Measurements from ENCODE around the gene KCNB1.
A peak's percentile ranks its signal among the peaks of the same experiment; 100 is the strongest.

The KCNB1 gene

DNA sequence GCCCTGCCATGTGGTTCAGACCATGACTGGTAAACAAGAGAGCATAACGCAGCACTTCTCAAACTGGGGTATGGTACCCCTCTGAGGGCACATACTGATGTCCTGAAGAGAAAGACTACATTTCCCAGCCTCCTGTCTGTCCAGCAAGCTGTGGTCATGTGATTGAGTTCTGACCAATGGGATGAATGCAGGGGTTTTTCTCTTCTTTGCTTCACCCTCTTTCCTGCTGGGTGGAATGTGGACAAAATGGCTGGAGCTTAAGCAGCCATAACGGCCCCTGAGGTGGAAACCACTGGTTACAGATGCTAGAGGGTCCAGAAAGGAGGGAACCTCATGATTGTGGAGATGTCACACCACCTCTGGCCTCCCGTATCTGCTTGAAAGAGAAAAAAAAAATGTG, 19.4 kb upstream of the KCNB1 start:
- DNase-seq (ENCODE audit: low read depth, low spot score) = peak; percentile 69

DNA sequence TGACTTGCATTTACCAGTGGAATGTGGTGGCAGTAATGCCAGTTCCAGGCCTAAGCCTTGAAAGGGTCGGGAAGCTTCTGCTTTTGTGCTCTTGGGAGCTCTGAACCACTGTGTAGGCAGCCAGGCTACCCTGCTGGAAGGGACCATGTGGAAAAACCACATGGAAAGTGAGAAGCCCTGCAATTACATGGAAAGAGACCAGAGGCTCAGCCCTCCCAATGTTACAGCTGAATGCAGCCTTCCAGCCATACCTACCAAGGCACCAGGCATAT, 14.9 kb upstream of the KCNB1 start:
- DNase-seq (ENCODE audit: low read depth, low spot score) = no peak

DNA sequence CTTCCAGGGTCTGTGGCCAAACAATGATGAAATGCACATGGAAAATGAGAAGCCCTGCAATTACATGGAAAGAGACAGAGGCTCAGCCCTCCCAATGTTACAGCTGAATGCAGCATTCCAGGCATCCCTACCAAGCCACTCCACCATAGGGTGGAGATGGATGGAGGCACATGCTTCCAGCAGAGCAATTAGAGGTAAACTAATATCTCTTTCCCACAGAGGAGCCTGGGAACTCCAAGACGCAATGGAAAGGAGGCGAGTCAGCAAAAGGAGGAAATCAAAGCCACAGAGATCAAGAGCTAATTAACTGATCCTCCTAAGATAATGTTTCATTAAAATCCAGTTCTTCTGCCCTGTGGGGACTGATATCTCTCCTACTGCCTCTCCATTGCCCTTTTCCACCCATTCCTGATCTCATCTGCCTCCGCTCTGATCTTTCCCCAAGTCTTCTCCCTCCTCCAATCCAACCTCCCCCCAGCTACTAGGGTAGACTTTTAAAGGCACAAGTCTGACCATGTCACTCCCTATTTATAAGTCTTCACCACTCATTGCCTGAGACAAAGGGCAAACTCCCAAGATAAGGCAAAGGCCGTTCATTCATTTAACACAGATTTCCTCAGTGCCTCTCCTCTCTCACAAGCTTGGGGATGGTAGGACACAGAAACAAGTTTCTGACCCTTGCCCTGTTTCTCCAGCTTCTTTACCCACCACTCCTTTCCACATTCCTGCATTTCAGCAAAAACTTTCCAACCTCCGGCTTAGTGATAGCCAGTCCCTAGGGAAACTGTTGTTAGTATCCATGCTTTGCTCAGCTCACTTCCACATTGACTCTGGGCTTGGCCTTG, 14.3 kb upstream of the KCNB1 start:
- DNase-seq (ENCODE audit: low read depth, low spot score) = no peak

DNA sequence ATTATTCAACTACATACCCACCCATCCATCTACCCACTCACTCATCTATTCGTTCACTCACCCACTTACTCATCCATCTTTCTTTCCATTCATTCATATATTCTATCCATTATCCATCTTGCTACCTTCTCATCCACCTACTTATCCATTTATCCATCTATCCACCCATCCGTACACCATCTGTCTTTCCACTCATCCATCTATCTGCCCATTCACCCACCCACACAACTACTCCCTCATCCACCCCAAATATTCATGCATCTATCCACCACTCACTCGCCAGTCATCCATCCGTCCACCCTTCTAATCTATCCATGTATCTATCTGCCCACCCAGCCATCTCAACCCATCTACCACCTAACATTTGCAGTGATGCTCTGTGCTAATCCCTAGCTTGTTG, 13.6 kb upstream of the KCNB1 start:
- DNase-seq (ENCODE audit: low read depth, low spot score) = no peak

DNA sequence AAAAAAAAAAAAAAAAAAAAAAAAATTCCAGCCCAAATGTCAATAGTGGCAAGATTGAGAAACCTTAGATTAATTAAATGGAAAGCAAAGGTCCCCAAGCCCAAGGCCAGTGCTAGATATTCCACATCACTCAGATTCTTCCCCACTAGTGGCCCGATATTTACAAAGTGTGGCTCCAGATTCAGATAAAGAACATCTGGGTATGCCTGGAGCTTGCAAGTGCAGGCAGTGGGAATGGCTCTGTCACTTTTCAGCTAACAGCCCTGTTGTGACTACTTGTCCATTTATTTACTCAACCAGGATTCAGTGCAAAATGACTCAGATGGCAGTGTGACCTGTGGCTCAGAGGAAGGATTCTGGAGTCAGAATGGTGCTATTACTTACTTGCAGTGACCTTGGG, 8.2 kb upstream of the KCNB1 start:
- DNase-seq (ENCODE audit: low read depth, low spot score) = no peak

DNA sequence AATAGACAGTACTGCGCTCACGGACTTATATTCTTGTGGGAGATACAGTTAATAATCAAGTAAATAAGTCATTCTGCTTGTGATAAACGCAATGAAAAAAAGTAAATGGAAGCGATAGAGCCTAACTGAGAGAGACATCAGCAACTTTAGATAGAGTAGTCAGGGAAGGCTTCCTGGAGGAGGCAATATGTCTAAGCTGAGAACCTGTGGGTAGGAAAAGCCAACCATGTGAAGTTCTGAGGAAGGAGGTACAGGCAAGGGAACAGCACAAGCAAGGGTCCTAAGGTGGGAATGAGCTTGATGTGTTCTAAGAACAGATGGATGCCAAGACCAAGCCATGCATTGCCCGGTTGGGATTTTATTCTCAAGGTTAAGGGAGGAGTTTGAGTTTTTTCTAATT, 7.2 kb upstream of the KCNB1 start:
- no peak for DNase-seq (ENCODE audit: low read depth, low spot score)

DNA sequence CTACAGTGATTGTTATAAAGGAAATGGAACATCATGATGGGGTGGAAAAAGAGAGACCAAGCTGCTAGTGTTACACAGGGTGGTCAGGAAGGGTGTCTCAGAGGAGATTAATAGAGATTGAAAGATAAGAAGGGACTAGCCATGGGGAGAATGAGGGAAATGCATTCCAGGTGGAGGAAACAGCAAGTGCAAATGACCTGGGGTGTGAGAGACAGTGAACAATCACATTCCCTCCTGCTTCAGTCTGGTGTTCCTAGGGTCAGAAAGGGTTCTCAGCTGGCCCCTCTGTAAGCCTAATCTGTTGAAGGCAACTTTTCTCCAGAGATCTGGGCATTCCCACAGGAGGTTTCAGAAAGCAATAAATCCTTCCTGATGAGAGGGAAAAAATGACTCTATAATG, 3.6 kb upstream of the KCNB1 start:
- DNase-seq (ENCODE audit: low read depth, low spot score) = no peak

DNA sequence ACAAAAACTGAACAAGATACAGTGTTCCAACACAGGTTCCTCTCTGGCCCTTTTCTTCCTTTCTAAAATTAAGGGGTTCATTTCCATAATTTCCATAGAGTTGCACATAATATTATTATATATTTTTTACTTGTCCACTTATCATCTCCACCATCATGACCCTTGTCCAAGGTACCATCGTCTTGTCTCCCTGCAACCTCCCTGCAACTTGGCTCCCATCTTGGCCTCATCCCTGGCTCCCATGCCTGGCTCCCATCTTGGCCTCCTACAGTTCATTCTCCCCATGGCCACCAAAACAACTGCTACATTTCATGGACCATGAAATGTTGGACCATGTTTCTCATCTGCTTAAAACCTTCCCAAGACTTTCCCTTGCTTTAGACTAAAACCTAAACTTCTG, 3.1 kb upstream of the KCNB1 start:
- DNase-seq (ENCODE audit: low read depth, low spot score) = no peak

DNA sequence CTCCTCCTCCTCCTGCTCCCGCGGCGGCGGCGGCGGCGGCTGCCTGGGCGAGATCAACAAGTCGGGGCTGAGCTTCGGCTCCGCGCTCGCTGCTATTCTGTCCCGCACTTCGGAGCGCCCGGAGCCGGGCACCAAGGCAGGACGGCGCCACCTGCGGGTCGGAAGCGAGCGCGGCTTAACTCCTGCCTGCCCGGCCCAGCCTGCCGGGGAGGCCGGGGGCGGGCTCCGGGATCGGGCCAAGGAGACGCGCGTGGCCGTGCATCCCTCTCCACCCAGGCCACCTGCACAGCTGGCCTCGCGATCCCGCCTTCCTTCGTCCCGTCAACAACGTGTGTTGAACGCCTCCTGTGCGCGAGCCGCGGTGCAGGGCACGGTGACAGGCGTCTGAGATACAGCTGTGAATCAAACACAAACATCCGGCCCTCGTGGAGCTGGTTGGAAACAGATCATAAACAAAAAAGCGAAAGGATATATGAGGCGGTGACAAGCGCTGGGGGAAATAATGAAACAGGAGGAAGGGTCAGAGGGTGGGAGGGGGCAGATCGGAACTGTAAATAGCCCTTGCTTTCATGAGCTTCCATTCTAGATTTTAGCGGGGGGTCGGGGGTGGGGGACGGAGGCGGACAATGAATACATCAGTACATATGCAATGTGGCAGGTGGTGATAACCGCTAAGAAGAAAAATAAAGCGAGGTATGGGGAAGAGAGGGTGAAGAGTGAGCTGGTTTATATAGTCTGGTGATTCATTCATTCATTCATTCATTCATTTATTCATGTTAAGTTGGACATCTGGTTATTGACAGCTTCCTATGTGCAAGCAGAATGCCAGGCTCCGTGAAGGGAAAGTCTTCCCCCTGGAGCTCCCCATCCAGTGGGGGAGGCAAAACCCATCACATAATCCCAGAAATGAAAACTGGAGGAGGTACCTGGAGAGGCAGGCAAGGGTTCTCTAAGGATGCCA, 2.0 kb upstream of the KCNB1 start:
- DNase-seq (ENCODE audit: low read depth, low spot score) = peak; percentile 90

DNA sequence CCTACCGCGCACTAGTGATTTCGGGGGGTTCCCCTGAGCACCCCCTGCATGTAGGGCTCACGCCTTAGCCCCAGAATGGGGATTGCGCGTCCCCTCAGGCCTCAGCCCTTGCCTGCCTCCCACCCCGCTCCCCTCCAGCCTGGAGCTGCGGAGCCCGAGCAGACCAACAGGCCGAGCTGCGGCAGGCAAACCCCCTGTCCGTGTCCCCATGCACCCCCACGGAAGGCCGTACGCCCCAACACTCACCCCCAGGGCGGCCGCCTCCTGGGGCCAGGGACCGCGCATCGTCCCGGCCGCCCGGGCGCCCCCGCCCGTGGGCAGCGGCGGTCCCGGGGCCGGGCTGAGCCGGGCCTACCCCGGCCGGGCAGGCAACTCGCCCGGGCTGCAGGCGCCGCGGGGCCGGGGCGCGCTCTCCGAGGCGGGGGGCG, 1.2 kb upstream of the KCNB1 start:
- peak; percentile 21 for DNase-seq (ENCODE audit: low read depth, low spot score)

DNA sequence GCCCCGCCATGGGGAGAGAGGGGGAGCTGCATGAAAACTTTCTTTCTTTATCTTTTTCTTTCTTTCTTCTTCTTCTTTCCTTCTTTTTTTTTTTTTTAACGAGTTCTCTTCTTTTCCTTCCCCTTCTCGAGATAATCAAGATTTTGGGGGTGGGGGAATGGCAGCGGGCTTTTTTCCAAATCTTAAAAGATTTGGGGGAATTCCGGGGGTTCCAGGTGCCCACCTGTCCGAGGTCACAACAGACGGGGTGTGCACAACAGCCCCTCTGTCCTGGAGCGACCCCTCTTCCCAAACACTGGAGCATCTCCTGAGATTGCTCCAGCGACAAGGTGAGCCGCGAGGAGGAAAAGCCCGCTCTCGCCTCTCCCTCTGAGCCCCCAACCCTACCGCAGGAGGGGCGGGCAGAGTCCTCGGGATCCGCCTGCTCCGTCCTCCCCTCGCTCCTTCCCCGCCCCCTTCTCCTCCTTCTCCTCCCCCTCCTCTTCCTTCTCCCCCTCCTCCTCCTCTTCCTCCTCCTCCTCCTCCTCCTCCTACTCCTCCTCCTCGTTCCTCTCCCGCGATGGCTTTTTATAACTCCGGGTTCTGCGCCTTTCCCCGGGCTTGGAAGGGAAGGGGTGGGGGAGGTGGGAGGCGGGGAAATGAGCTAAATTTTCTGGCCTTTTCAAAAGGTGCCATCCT, 689 bp upstream of the KCNB1 start:
- peak; percentile 35 for DNase-seq (ENCODE audit: low read depth, low spot score)

DNA sequence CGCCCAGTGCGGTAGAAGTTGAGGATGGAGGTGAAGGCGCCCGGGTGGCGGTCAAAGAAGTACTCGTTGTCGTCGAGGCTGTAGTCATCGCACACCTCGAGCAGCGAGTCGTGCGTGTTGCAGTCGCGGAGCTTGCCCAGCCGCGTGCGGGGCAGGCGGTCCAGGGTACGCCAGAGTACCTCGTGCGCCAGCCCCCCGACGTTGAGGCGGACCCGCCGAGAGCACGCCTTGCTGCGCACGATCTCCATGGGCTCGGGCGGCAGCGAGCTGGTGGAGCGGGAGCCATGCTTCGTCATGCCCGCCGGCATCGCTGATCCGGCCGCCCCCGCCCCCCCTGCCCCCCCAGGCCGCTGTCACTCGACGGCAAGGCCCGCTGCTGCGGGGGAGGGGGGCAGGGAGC, 295 bp downstream of the KCNB1 start:
- no peak for DNase-seq (ENCODE audit: low read depth, low spot score)

DNA sequence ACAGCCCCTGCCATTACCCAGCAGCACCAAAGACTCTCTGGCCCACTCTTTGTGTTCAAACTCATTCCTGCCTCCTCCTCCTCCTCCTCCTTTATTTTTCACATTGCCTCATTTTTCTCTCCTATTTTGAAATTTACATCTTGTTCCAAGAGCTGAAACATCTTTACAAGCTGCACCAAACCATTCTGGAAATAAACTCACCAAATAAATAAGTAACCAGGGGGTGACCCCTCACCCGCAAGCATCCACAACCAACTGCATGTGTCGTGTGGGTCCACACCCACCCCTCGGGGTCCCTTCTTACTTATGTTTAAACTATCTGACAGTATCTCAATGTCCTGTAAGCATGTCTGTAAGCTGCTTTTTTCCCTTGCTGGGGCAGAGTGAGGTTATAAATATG, 1.4 kb downstream of the KCNB1 start:
- no peak for DNase-seq (ENCODE audit: low read depth, low spot score)

DNA sequence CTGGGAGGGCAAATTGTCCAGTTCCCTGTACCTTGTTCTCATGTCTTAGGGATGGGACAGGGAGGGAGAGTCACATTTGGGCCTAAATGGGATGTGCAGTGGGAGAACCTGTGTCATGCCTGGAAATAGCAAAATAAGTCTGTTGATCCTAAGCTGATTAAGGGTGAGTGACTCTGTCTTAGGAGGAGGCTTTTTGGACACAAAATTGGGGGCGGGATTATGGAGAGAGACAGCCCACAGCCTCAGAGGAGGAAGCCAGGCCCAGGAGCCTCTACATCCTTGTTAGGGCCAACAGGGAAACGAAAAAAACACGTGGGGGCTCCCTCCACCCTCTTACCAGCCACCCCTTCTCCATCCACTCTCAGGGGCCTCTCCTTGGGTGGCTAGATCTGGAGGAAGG, 2.2 kb downstream of the KCNB1 start:
- no peak for DNase-seq (ENCODE audit: low read depth, low spot score)

DNA sequence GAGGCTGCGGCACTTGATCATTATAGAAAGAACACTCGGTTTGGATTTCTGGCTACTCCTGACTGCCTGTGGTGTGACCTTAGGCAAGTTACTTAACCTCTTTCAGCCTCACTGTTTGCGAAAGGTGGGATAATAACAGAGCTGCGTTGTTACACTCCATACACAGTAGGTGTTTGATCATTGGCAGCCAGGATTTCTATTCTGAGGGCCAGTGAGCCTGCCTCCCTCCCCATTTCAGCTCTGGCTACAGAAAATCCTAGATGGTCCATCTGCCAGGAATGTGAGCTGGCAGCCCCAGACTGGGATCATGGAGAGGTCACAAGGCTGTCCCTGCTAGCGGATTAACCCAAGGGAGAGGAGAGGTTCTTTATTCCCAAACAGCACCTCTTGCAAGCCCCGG, 2.7 kb downstream of the KCNB1 start:
- DNase-seq (ENCODE audit: low read depth, low spot score) = no peak

DNA sequence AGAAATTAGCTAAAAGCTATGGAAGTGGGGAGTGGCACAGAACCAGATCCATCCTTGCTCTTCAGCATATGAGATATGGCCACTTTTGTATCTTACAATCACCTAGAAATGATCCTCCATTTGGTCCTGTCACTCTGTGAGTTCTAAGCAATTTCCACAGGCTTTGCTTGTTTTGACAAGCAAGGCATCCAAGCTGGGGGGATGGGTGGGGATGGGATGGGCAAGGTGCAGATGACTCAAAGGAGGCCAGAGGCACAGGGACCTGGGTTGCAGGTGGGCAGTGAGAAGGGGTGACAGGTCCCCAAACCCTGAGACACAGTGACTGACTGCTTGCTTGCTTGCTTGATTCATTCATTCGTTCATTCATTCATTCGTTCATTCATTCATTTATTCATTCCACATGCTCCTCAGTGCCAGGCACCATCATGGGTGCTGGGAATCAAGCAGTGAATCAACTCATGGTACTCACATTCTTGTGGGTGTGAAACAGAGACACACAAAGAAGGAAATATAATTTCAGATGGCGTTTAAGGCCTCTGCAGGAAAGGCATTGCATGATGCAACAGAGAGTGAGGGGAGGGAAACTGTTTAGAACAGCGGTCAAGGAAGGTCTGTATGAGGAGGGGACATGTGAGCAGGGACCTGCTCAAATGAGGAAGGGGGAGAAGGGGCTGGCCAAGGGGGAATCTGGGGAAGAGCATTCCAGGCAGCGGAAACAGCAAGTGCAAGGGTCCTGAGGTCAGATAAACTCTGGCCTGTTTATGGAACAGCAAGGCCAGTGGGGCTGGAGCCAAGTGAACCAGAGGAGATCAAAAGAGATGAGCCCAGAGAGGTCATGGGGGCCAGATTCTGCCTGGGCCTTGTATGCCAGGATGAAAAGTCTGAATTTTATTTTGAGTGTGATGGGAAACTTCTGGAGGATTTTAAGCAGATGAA, 3.4 kb downstream of the KCNB1 start:
- no peak for DNase-seq (ENCODE audit: low read depth, low spot score)

DNA sequence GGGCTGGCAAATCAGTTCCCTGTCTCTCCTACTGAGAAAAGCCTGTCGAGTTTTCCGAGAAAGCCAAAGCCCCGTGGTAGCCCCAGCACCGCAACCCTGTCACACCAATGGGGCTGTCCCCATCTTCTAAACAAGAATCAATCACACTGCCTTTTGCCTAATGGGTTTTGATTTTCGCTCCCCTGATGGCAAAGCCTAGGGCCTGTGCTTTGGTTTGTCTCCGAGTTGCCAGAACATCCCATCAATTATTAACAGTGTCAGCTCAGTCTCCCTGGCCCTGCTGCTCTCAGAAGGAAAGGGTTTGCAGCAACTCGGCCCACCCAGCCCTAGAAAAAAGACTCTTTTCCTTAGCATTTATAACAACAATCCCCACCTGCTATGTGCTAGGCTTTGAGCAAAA, 4.2 kb downstream of the KCNB1 start:
- no peak for DNase-seq (ENCODE audit: low read depth, low spot score)

DNA sequence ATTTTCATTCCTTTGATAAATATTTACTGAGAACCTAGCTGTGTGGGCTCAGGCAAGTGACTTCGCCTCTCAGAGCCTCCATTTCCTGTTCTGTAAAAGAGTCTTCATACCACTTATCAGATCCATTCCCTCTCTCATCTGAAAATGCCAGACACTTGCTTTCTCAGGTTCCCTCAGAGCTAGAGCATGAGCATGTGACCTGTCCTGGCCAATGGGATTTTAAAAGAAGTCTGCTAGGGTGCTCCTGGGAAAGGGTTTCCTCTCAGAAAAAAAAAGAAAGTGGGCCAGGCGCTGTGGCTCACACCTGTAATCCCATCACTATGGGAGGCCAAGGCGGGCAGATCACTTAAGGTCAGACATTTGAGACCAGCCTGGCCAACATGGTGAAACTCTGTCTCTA, 5.3 kb downstream of the KCNB1 start:
- peak; percentile 26 for DNase-seq (ENCODE audit: low read depth, low spot score)

DNA sequence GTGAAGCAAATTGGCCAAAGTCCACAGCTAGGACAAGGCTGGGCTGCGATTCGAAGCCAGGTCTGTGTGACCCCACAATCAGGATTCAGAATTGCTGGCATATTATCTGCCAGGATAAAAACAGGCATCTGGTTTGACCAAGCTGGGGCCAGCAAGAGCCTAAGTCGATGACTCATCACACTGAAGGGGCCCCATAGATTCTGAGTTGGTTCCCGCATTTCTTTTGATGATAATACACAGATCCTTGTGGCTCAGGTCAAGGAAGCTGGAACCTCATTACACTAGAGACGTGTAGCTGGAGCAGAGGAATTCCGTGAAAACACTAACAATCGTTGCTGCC, 6.5 kb downstream of the KCNB1 start:
- DNase-seq (ENCODE audit: low read depth, low spot score) = peak; percentile 27

DNA sequence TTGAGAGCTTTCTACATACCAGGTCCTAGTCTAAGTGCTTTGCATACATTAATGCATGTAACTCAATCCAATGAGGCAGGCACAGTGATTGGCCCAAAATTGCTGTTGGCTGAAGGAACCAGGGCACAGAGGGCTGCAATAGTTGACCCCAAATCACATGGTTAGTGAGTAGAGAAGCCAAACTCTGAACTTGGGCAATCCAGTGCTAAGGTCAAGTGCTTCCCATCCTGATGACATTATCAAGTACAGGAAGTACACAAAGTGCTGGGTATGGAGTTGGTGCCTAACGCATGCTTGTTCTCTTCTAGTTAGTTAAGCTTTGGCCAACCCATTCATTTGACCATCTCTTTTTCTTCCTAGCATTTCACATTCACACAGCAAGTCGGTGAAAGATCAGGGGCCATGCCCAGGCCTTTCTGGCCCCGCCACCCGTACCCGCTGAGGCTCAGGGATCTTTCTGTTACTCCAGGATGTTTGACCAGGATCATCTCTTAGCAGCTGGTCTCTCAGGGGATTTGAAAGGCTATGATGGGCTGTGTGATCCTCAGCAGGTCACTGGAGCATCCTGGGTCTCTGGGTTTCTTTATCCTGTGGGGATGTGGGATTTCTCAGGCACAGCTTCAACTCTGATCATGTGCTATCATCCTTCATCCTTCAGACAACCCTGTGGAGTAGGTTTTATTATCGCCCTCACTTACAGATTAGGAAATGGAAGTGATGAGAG, 7.0 kb downstream of the KCNB1 start:
- no peak for DNase-seq (ENCODE audit: low read depth, low spot score)

DNA sequence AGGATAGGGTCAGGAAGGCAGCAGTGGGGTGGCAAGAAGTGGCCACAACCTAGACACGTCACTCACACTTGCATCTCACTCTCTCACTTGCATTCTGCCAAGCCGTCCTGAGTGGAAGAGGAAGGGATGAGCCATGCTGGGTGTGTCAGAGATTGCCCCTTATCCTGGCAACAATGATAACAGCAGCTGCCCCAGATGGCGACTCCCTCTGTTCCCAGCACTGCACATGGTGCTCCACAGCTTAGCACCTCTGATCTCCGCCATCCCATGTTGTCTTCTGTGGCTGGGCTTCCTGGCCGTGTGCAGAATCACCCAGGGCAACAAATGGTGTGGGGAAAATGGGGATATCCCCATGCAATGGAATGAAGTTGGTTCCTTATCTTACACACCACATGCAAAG, 11.1 kb downstream of the KCNB1 start:
- no peak for DNase-seq (ENCODE audit: low read depth, low spot score)
